CD4-positive, CD25-positive, alpha-beta regulatory T cell (primary cell): ENCODE measurements around the gene ZMAT2. TPM values are rescaled to one million over a fixed set of nuclear protein-coding genes. Genes with fewer than 3 reads are reported as not detected.
A peak's percentile ranks its signal among the peaks of the same experiment; 100 is the strongest.

ENCODE experiments used
- ATAC-seq, 2 donors: fragments of 150-1000 bp; cut with Tn5 transposase; one replicate each; pipeline ENCODE4 v1.10.0; 2021; ENCODE audit warnings: low read depth in 2 of 2, moderate number of reproducible peaks in 2 of 2, moderate library complexity in 1 of 2
- DNase-seq, 3 donors: peaks; one replicate each; pipeline versions ENCODE4 v3.0.0 to v3.0.0-alpha.2; 2012 to 2022; ENCODE audit warnings: mixed read lengths in 1 of 3
- H3K27ac ChIP-seq: one replicate; pipeline ENCODE4 v1.7.0; 2013; ENCODE audit warnings: mild to moderate bottlenecking, low read length; ENCODE audit not compliant: insufficient read depth, poor library complexity, severe bottlenecking
- H3K27me3 ChIP-seq: one replicate; pipeline ENCODE4 v1.7.0; 2013; ENCODE audit warnings: low read length; ENCODE audit not compliant: control insufficient read depth, insufficient read depth
- H3K36me3 ChIP-seq: one replicate; pipeline ENCODE4 v1.7.0; 2013; ENCODE audit warnings: mild to moderate bottlenecking, low read length, moderate library complexity; ENCODE audit not compliant: control insufficient read depth, insufficient read depth
- H3K4me1 ChIP-seq: 2 replicates; pipeline ENCODE4 v1.7.0; 2013; ENCODE audit warnings: mild to moderate bottlenecking, low read length; ENCODE audit not compliant: insufficient read depth, control insufficient read depth, poor library complexity, severe bottlenecking
- H3K4me3 ChIP-seq: one replicate; pipeline ENCODE4 v1.7.0; 2013; ENCODE audit warnings: low read depth, mild to moderate bottlenecking, low read length, moderate library complexity
- H3K9me3 ChIP-seq, 2 experiments: 1 replicate in 1 of 2; 2 replicates in 1 of 2; pipeline ENCODE4 v1.7.0; 2013; ENCODE audit warnings: low read length in 2 of 2, mild to moderate bottlenecking in 1 of 2, moderate library complexity in 1 of 2; ENCODE audit not compliant: control insufficient read depth in 2 of 2
- H3K27ac Mint-ChIP-seq, 3 donors: one replicate each; pipeline ENCODE4 v1.8.0; 2020 to 2022; ENCODE audit warnings: mild to moderate bottlenecking in 3 of 3, mixed read lengths in 3 of 3, moderate library complexity in 2 of 3
- H3K27me3 Mint-ChIP-seq: one replicate; pipeline ENCODE4 v1.8.0; 2022; ENCODE audit warnings: mild to moderate bottlenecking, mixed read lengths
- H3K36me3 Mint-ChIP-seq: one replicate; pipeline ENCODE4 v1.8.0; 2020; ENCODE audit warnings: mixed read lengths
- H3K4me1 Mint-ChIP-seq, 4 donors: one replicate each; pipeline ENCODE4 v1.8.0; 2020 to 2022; ENCODE audit warnings: mixed read lengths in 4 of 4, mild to moderate bottlenecking in 1 of 4
- H3K4me3 Mint-ChIP-seq, 4 donors: one replicate each; pipeline ENCODE4 v1.8.0; 2020 to 2022; ENCODE audit warnings: mild to moderate bottlenecking in 4 of 4, mixed read lengths in 4 of 4, moderate library complexity in 3 of 4
- H3K9me3 Mint-ChIP-seq, 7 donors: one replicate each; pipeline ENCODE4 v1.8.0; 2020 to 2022; ENCODE audit warnings: mixed read lengths in 7 of 7, mild to moderate bottlenecking in 3 of 7, moderate library complexity in 2 of 7
- polyA plus RNA-seq, 4 donors: library from polyadenylated mRNA; unstranded; fragments of 300-500 nt; fragmentation: Illumina TruSeq; gene quantifications; one replicate each; pipeline ENCODE4 v1.2.3, GENCODE V29; 2021
- total RNA-seq: library from RNA; stranded (reverse); gene quantifications from one replicate; pipeline ENCODE4 v1.2.3, GENCODE V29; 2022

Gene ZMAT2
- total and polyA plus RNA-seq, 5 donors from 2014 or later, result 48.5 to 97.5 (median 84.6) TPM

DNA sequence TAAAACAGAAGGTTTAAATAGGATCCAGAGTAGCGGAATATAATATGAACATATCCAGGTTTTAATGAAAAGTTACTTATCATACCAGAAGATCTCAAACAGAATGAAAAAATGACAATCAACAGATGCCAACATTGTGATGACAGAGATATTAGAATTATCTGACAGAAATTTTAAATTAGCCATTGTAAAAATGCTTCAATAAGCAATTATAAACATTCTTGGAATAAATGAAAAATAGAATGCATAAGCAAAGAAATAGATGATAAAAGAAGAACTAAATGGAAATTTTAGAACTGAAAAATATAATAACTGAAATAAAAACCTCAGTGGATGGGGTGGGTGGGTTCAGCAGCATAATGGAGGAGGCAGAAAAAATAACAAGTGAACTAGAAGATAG, 37.2 kb downstream of the ZMAT2 start:
- Mint-ChIP-seq H3K4me3 (no peak overlapping the region), H3K27ac (no peak overlapping the region), H3K9me3 (peaks cover 0 to 25% (median 5%) of the 10 kb centered on the region in 7 donors), H3K36me3 (no peaks in the 10 kb centered on the region), H3K4me1 (no peaks in the 10 kb centered on the region), H3K27me3 (peaks cover 8% of the 10 kb centered on the region)
- Histone ChIP-seq H3K9me3 (peaks cover 0 to 7% of the 10 kb centered on the region in 2 experiments), H3K27me3 (peaks cover 10% of the 10 kb centered on the region), H3K36me3 (no peaks in the 10 kb centered on the region), H3K4me3 (no peak overlapping the region), H3K4me1 (no peaks in the 10 kb centered on the region), H3K27ac (no peak overlapping the region)
- ATAC-seq (no peak), DNase-seq (no peak)

DNA sequence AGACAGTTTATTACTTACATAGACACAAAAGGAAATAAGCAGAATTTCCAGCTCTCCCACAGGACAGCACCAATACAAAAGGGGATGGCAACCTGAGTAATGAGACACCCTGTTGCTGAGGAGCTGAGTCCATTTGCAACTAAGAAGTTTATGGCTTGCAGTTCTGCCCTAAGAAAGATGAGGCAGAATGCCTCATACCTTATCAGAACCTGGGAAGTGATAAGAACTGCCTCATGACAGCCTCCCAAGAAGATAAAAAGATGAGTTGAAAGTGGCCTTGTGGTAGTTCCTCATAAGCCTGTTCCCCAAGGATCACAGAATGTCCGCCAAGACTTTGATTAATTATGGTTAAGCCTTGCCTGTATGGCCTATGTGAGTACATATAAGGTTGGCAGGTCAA, 41.7 kb downstream of the ZMAT2 start:
- DNase-seq (no peak), ATAC-seq (no peak)
- Histone ChIP-seq H3K36me3 (no peaks in the 10 kb centered on the region), H3K27me3 (peaks cover 2% of the 10 kb centered on the region), H3K27ac (no peak overlapping the region), H3K4me3 (no peak overlapping the region), H3K9me3 (peaks cover 4 to 7% of the 10 kb centered on the region in 2 experiments), H3K4me1 (no peaks in the 10 kb centered on the region)
- H3K36me3 Mint-ChIP-seq, result no peaks in the 10 kb centered on the region
- H3K27ac Mint-ChIP-seq, result peak overlapping the region in 1 of 3 donors; percentile 61
- H3K4me3 Mint-ChIP-seq, result no peak overlapping the region
- peaks cover 3 to 33% (median 11%) of the 10 kb centered on the region in 7 donors for H3K9me3 Mint-ChIP-seq
- H3K4me1 Mint-ChIP-seq, result no peaks in the 10 kb centered on the region
- H3K27me3 Mint-ChIP-seq, result peaks cover 4% of the 10 kb centered on the region

DNA sequence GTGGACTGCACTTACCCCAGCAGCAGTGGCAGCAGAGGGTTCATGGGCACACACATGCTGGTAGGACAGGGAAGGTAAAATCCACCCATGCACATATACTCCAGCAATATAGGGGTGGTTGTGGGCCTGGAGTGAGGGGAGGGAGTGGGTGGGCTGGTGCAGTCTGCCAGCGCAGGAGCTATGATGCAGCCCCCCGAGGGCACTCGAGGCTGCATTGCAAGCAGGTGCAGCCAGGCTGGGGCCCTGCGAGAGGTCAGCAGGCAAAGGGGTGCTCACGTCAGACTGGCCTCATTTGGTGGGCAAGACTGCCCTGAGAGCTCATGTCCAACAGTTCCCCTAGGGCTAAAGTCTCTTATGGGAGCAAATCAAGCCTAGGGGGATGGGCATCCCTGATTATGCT, 53.3 kb downstream of the ZMAT2 start:
- Mint-ChIP-seq H3K27me3 (peaks cover 6% of the 10 kb centered on the region), H3K36me3 (peaks cover 6% of the 10 kb centered on the region), H3K4me1 (peaks cover 0 to 3% (median 0%) of the 10 kb centered on the region in 4 donors), H3K4me3 (no peak overlapping the region), H3K27ac (no peak overlapping the region), H3K9me3 (peaks cover 13 to 84% (median 25%) of the 10 kb centered on the region in 7 donors)
- ATAC-seq, result no peak
- Histone ChIP-seq H3K4me3 (no peak overlapping the region), H3K27ac (no peak overlapping the region), H3K9me3 (peaks cover 34 to 68% of the 10 kb centered on the region in 2 experiments), H3K36me3 (no peaks in the 10 kb centered on the region), H3K4me1 (no peaks in the 10 kb centered on the region), H3K27me3 (no peaks in the 10 kb centered on the region)
- no peak for DNase-seq

Other genes starting within 250 kb of the ZMAT2 start
- 11.8 TPM for gene EIF4EBP3, start 152.8 kb upstream of the ZMAT2 start, total RNA-seq
- 10 to 100 TPM; 28.4 to 44.7 (median 40.5) TPM for gene EIF4EBP3, start 152.8 kb upstream of the ZMAT2 start, polyA plus RNA-seq
- 38.9 TPM for gene SRA1, start 143.0 kb upstream of the ZMAT2 start, total RNA-seq
- gene SRA1, start 143.0 kb upstream of the ZMAT2 start, polyA plus RNA-seq, result 10 to 100 TPM; 36.6 to 44.3 (median 38.4) TPM
- 50.8 TPM for gene APBB3, start 135.8 kb upstream of the ZMAT2 start, total RNA-seq
- gene APBB3, start 135.8 kb upstream of the ZMAT2 start, polyA plus RNA-seq, result 1 to 10 TPM; 3.4 to 5.2 (median 4.0) TPM
- gene SLC35A4, start 135.6 kb upstream of the ZMAT2 start, total RNA-seq, result 35.0 TPM
- 10 to 100 TPM; 69.3 to 89.5 (median 78.0) TPM for gene SLC35A4, start 135.6 kb upstream of the ZMAT2 start, polyA plus RNA-seq
- not detected for gene CD14, start 67.3 kb upstream of the ZMAT2 start, total RNA-seq
- 1 to 10 TPM; 1.3 to 2.6 (median 2.1) TPM for gene CD14, start 67.3 kb upstream of the ZMAT2 start, polyA plus RNA-seq
- gene TMCO6, start 61.0 kb upstream of the ZMAT2 start, total RNA-seq, result 22.6 TPM
- gene TMCO6, start 61.0 kb upstream of the ZMAT2 start, polyA plus RNA-seq, result 10 to 100 TPM; 17.0 to 24.1 (median 18.4) TPM
- 42.6 TPM for gene NDUFA2, start 52.8 kb upstream of the ZMAT2 start, total RNA-seq
- gene NDUFA2, start 52.8 kb upstream of the ZMAT2 start, polyA plus RNA-seq, result 100 to 1,000 TPM; 165 to 208 (median 169) TPM
- gene IK, start 52.6 kb upstream of the ZMAT2 start, total RNA-seq, result 170 TPM
- 100 to 1,000 TPM; 136 to 197 (median 184) TPM for gene IK, start 52.6 kb upstream of the ZMAT2 start, polyA plus RNA-seq
- 47.5 TPM for gene WDR55, start 35.5 kb upstream of the ZMAT2 start, total RNA-seq
- gene WDR55, start 35.5 kb upstream of the ZMAT2 start, polyA plus RNA-seq, result 10 to 100 TPM; 17.6 to 25.3 (median 19.9) TPM
- gene DND1, start 26.9 kb upstream of the ZMAT2 start, total RNA-seq, result 2.1 TPM
- gene DND1, start 26.9 kb upstream of the ZMAT2 start, polyA plus RNA-seq, result not detected
- 56.5 TPM for gene HARS1, start 9.1 kb upstream of the ZMAT2 start, total RNA-seq
- gene HARS1, start 9.1 kb upstream of the ZMAT2 start, polyA plus RNA-seq, result 10 to 100 TPM; 58.0 to 74.4 (median 60.5) TPM
- 29.8 TPM for gene HARS2, start 9.0 kb upstream of the ZMAT2 start, total RNA-seq
- gene HARS2, start 9.0 kb upstream of the ZMAT2 start, polyA plus RNA-seq, result 10 to 100 TPM; 20.7 to 24.4 (median 22.2) TPM
- not detected for gene PCDHA1, start 85.7 kb downstream of the ZMAT2 start, total RNA-seq
- gene PCDHA1, start 85.7 kb downstream of the ZMAT2 start, polyA plus RNA-seq, result not detected
- gene PCDHA2, start 94.4 kb downstream of the ZMAT2 start, total RNA-seq, result not detected
- not detected for gene PCDHA2, start 94.4 kb downstream of the ZMAT2 start, polyA plus RNA-seq
- gene PCDHA3, start 100.6 kb downstream of the ZMAT2 start, total RNA-seq, result not detected
- not detected for gene PCDHA3, start 100.6 kb downstream of the ZMAT2 start, polyA plus RNA-seq
- not detected for gene PCDHA4, start 106.6 kb downstream of the ZMAT2 start, total RNA-seq
- gene PCDHA4, start 106.6 kb downstream of the ZMAT2 start, polyA plus RNA-seq, result not detected
- not detected for gene PCDHA5, start 121.2 kb downstream of the ZMAT2 start, total RNA-seq
- not detected for gene PCDHA5, start 121.2 kb downstream of the ZMAT2 start, polyA plus RNA-seq
- gene PCDHA6, start 127.5 kb downstream of the ZMAT2 start, total RNA-seq, result not detected
- not detected for gene PCDHA6, start 127.5 kb downstream of the ZMAT2 start, polyA plus RNA-seq
- not detected for gene PCDHA7, start 133.8 kb downstream of the ZMAT2 start, total RNA-seq
- not detected for gene PCDHA7, start 133.8 kb downstream of the ZMAT2 start, polyA plus RNA-seq
- not detected for gene PCDHA8, start 140.7 kb downstream of the ZMAT2 start, total RNA-seq
- gene PCDHA8, start 140.7 kb downstream of the ZMAT2 start, polyA plus RNA-seq, result not detected
- not detected for gene PCDHA9, start 147.9 kb downstream of the ZMAT2 start, total RNA-seq
- not detected for gene PCDHA9, start 147.9 kb downstream of the ZMAT2 start, polyA plus RNA-seq
- gene PCDHA10, start 155.4 kb downstream of the ZMAT2 start, total RNA-seq, result not detected
- not detected for gene PCDHA10, start 155.4 kb downstream of the ZMAT2 start, polyA plus RNA-seq
- gene PCDHA11, start 168.5 kb downstream of the ZMAT2 start, total RNA-seq, result not detected
- gene PCDHA11, start 168.5 kb downstream of the ZMAT2 start, polyA plus RNA-seq, result not detected
- gene PCDHA12, start 174.9 kb downstream of the ZMAT2 start, total RNA-seq, result not detected
- not detected for gene PCDHA12, start 174.9 kb downstream of the ZMAT2 start, polyA plus RNA-seq
- gene PCDHA13, start 181.7 kb downstream of the ZMAT2 start, total RNA-seq, result not detected
- gene PCDHA13, start 181.7 kb downstream of the ZMAT2 start, polyA plus RNA-seq, result not detected
- gene PCDHAC1, start 225.9 kb downstream of the ZMAT2 start, total RNA-seq, result not detected
- gene PCDHAC1, start 225.9 kb downstream of the ZMAT2 start, polyA plus RNA-seq, result not detected